Suprapubic skin (tissue), 4 donors: ENCODE data around the gene OR2AG2.

ENCODE experiments used
- POLR2A ChIP-seq, 2 donors: fragments of 450-650 bp; IDR thresholded peaks; one replicate each; pipeline ENCODE4 v1.6.1; 2017; ENCODE audit warnings: antibody characterized with exemption in 2 of 2, mild to moderate bottlenecking in 2 of 2, moderate library complexity in 2 of 2
- POLR2AphosphoS5 ChIP-seq, 3 donors: sonication (generic); formaldehyde crosslinking; IDR thresholded peaks; one replicate each; pipeline ENCODE4 v1.6.1; 2017; ENCODE audit warnings: antibody characterized with exemption in 3 of 3
- TF ChIP-seq, protein P1 (sequence below), 2 donors: fragments of 200-600 bp in 1 of 2; fragments of 450-650 bp in 1 of 2; sonication (generic) in 1 of 2; IDR thresholded peaks; one replicate each; pipeline ENCODE4 v1.5.1; 2016 to 2019; ENCODE audit warnings: antibody characterized with exemption in 2 of 2, mild to moderate bottlenecking in 1 of 2, moderate library complexity in 1 of 2

GRCh38 chr11:6745465-6746015 lies 26.2 kb downstream of the OR2AG2 start:
- TF ChIP-seq, protein P1, sequence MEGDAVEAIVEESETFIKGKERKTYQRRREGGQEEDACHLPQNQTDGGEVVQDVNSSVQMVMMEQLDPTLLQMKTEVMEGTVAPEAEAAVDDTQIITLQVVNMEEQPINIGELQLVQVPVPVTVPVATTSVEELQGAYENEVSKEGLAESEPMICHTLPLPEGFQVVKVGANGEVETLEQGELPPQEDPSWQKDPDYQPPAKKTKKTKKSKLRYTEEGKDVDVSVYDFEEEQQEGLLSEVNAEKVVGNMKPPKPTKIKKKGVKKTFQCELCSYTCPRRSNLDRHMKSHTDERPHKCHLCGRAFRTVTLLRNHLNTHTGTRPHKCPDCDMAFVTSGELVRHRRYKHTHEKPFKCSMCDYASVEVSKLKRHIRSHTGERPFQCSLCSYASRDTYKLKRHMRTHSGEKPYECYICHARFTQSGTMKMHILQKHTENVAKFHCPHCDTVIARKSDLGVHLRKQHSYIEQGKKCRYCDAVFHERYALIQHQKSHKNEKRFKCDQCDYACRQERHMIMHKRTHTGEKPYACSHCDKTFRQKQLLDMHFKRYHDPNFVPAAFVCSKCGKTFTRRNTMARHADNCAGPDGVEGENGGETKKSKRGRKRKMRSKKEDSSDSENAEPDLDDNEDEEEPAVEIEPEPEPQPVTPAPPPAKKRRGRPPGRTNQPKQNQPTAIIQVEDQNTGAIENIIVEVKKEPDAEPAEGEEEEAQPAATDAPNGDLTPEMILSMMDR (IDR thresholded peaks at IDR 0.05), result no peak
- no peak for TF ChIP-seq POLR2A (IDR thresholded peaks at IDR 0.05)
- no peak for TF ChIP-seq POLR2AphosphoS5 (IDR thresholded peaks at IDR 0.05)
